Thymus (tissue), 11 donors: ENCODE data around the gene TMEM240. TPM values are rescaled to one million over a fixed set of nuclear protein-coding genes. Genes with fewer than 3 reads are reported as not detected.
"Not testable (repeated sequence)": the region's sequence is repeated elsewhere in the genome, so short reads cannot be mapped to it uniquely, and the experiment has no call there.

Experiments used
- DNase-seq, 9 donors: peaks; one replicate each; pipeline ENCODE4 v3.0.0-alpha.2; 2013; ENCODE audit warnings: low spot score in 9 of 9, low read depth in 6 of 9, missing footprints in 1 of 9
- H3K27ac ChIP-seq, 2 donors: one replicate each; pipeline ENCODE4 v1.5.1; 2013; ENCODE audit warnings: control low read depth in 1 of 2, low read depth in 1 of 2, low read length in 1 of 2, mild to moderate bottlenecking in 1 of 2, moderate library complexity in 1 of 2
- H3K27me3 ChIP-seq, 2 donors: one replicate each; pipeline ENCODE4 v1.5.1; 2013; ENCODE audit warnings: low read length in 1 of 2; ENCODE audit not compliant: control insufficient read depth in 2 of 2, insufficient read depth in 1 of 2
- H3K36me3 ChIP-seq, 2 donors: one replicate each; pipeline ENCODE4 v1.5.1; 2013; ENCODE audit warnings: low read length in 1 of 2, mild to moderate bottlenecking in 1 of 2, moderate library complexity in 1 of 2; ENCODE audit not compliant: control insufficient read depth in 2 of 2, insufficient read depth in 2 of 2
- H3K4me1 ChIP-seq, 2 donors: one replicate each; pipeline ENCODE4 v1.5.1; 2013; ENCODE audit warnings: low read length in 2 of 2; ENCODE audit not compliant: control insufficient read depth in 2 of 2, insufficient read depth in 2 of 2
- H3K4me3 ChIP-seq, 2 donors: one replicate each; pipeline ENCODE4 v1.5.1; 2013; ENCODE audit warnings: low read length in 2 of 2, control low read depth in 1 of 2, mild to moderate bottlenecking in 1 of 2
- H3K9me3 ChIP-seq, 2 donors: one replicate each; pipeline ENCODE4 v1.5.1; 2013; ENCODE audit warnings: low read length in 1 of 2, mild to moderate bottlenecking in 1 of 2; ENCODE audit not compliant: control insufficient read depth in 2 of 2, insufficient read depth in 1 of 2
- WGBS: extraction: QIAGEN DNeasy Blood & Tissue Kit; methylation state at CpG from one replicate; pipeline ENCODE4 v1.1.7; 2013; 5-methylcytosine and 5-hydroxymethylcytosine counted together
- polyA plus RNA-seq: library from polyadenylated mRNA; stranded (reverse); fragments of 200-250 nt; gene quantifications from one replicate; pipeline ENCODE4 v1.2.3, GENCODE V29; 2013
- total RNA-seq: library from RNA; stranded (reverse); fragments of 120-200 nt; gene quantifications from one replicate; pipeline ENCODE4 v1.2.4, GENCODE V29; 2013
- donor health status: healthy.

TMEM240 gene
- total and polyA plus RNA-seq, 2 donors = 0.42 to 2.8 TPM

- H3K27ac ChIP-seq, DNase-seq, H3K27me3 ChIP-seq, H3K4me1 ChIP-seq, H3K4me3 ChIP-seq, H3K9me3 ChIP-seq: not testable (repeated sequence)
- peaks cover 29 to 37% of the 10 kb centered on the region in 2 donors for H3K36me3 ChIP-seq
- WGBS = 97% methylated on average over 31 of the region's 31 CpGs
Measured at GRCh38 chr1:1523226-1523625, 17.2 kb downstream of the TMEM240 start.

GRCh38 chr1:1522536-1522935, 17.9 kb downstream of the TMEM240 start:
- not testable (repeated sequence) for H3K27ac ChIP-seq, H3K9me3 ChIP-seq, H3K4me1 ChIP-seq, DNase-seq, H3K4me3 ChIP-seq, H3K27me3 ChIP-seq
- 97% methylated on average over 30 of the region's 30 CpGs for WGBS
- H3K36me3 ChIP-seq = peaks cover 30 to 40% of the 10 kb centered on the region in 2 donors

GRCh38 chr1:1521331-1521730, 19.1 kb downstream of the TMEM240 start:
- H3K4me1 ChIP-seq = no peaks in the 10 kb centered on the region
- no peaks in the 10 kb centered on the region for H3K9me3 ChIP-seq
- no peak for DNase-seq
- WGBS = 95% methylated on average over 19 of the region's 19 CpGs
- H3K27me3 ChIP-seq = no peaks in the 10 kb centered on the region
- no peak overlapping the region for H3K27ac ChIP-seq
- H3K4me3 ChIP-seq = no peak overlapping the region
- peaks cover 25 to 38% of the 10 kb centered on the region in 2 donors for H3K36me3 ChIP-seq

- not testable (repeated sequence) for DNase-seq, H3K27ac ChIP-seq, H3K27me3 ChIP-seq, H3K9me3 ChIP-seq, H3K4me1 ChIP-seq, H3K4me3 ChIP-seq
- H3K36me3 ChIP-seq = peaks cover 18 to 35% of the 10 kb centered on the region in 2 donors
- WGBS = 98% methylated on average over 51 of the region's 51 CpGs
Measured at GRCh38 chr1:1519805-1520505, 20.5 kb downstream of the TMEM240 start.

- WGBS = 98% methylated on average over 17 of the region's 19 CpGs
- not testable (repeated sequence) for H3K4me3 ChIP-seq
- peaks cover 16 to 34% of the 10 kb centered on the region in 2 donors for H3K36me3 ChIP-seq
Measured at GRCh38 chr1:1518621-1519007, 21.8 kb downstream of the TMEM240 start.

GRCh38 chr1:1517973-1518620, 22.3 kb downstream of the TMEM240 start:
- Histone ChIP-seq H3K27ac (no peak overlapping the region), H3K4me3 (no peak overlapping the region), H3K27me3 (no peaks in the 10 kb centered on the region), H3K9me3 (no peaks in the 10 kb centered on the region), H3K4me1 (no peaks in the 10 kb centered on the region), H3K36me3 (peaks cover 13 to 34% of the 10 kb centered on the region in 2 donors)
- WGBS = 97% methylated on average over 28 of the region's 28 CpGs
- no peak for DNase-seq

More at GRCh38 chr1:1518621-1519007, 21.8 kb downstream of the TMEM240 start:
- not testable (repeated sequence) for H3K4me1 ChIP-seq, H3K9me3 ChIP-seq, H3K27me3 ChIP-seq, H3K27ac ChIP-seq, DNase-seq

GRCh38 chr1:1516923-1517322, 23.5 kb downstream of the TMEM240 start:
- not testable (repeated sequence) for H3K4me1 ChIP-seq, H3K27me3 ChIP-seq, H3K4me3 ChIP-seq, H3K27ac ChIP-seq, DNase-seq, H3K9me3 ChIP-seq
- WGBS = 98% methylated on average over 14 of the region's 14 CpGs
- peaks cover 13 to 34% of the 10 kb centered on the region in 2 donors for H3K36me3 ChIP-seq

- 74% methylated on average over 14 of the region's 16 CpGs for WGBS
- not testable (repeated sequence) for H3K9me3 ChIP-seq, H3K4me1 ChIP-seq, DNase-seq, H3K4me3 ChIP-seq, H3K27ac ChIP-seq, H3K27me3 ChIP-seq
- H3K36me3 ChIP-seq = peaks cover 7 to 17% of the 10 kb centered on the region in 2 donors
Measured at GRCh38 chr1:1514376-1514775, 26.0 kb downstream of the TMEM240 start.

- WGBS = 98% methylated on average over 17 of the region's 18 CpGs
Measured at GRCh38 chr1:1513675-1514074, 26.7 kb downstream of the TMEM240 start.

More at GRCh38 chr1:1513675-1514074, 26.7 kb downstream of the TMEM240 start:
- H3K27me3 ChIP-seq, H3K4me3 ChIP-seq, H3K4me1 ChIP-seq, H3K9me3 ChIP-seq, DNase-seq, H3K27ac ChIP-seq: not testable (repeated sequence)
- peaks cover 7 to 15% of the 10 kb centered on the region in 2 donors for H3K36me3 ChIP-seq
